22Rv1 (cell line): ENCODE results near the gene PPIL6.

Experiments
- CTCF ChIP-seq: fragments of 450-650 bp; IDR thresholded peaks from 2 replicates; pipeline ENCODE4 v1.5.1; 2017; ENCODE audit warnings: mild to moderate bottlenecking
- ZFX ChIP-seq: fragments of 450-650 bp; IDR thresholded peaks from 2 replicates; pipeline ENCODE4 v1.6.1; 2017; ENCODE audit warnings: antibody characterized with exemption, borderline replicate concordance

GRCh38 chr6:109458774-109459531, 18.5 kb upstream of the PPIL6 start:
- TF ChIP-seq CTCF (no peak), ZFX (no peak)
